ENCODE data around the gene ACE.

- no peak for TF ChIP-seq POLR2A (IDR thresholded peaks at IDR 0.05; ENCODE audit: low read depth, low read length)
- TF ChIP-seq TAF1 (IDR thresholded peaks at IDR 0.05; ENCODE audit: borderline replicate concordance, low read depth, low read length), result no peak
Observed at GRCh38 chr17:63524051-63524450, 47.2 kb downstream of the ACE start.
